H1 (cell line): ENCODE results near the gene MNAT1. TPM values are rescaled to one million over a fixed set of nuclear protein-coding genes. Genes with fewer than 3 reads are reported as not detected.

Source experiments
- KDM1A ChIP-seq: fragments of 200-600, 300-600 bp; sonication (generic); IDR thresholded peaks from 2 replicates; pipeline ENCODE4 v1.7.1; 2016; ENCODE audit warnings: mild to moderate bottlenecking, low read length, borderline replicate concordance
- polyA plus RNA-seq, 7 experiments: library from polyadenylated mRNA; depleted of rRNA in 3 of 7; stranded (reverse) in 5 of 7; unstranded in 2 of 7; fragments of >200 nt in 5 of 7; fragments of 200-250 nt in 2 of 7; gene quantifications; 1 replicate in 5 of 7; 2 replicates in 1 of 7; 4 replicates in 1 of 7; pipeline versions ENCODE4 v1.2.1 to v1.2.3, GENCODE V29; 2011 to 2013; ENCODE audit warnings: missing spikeins in 2 of 7, mixed read lengths in 2 of 7
- total RNA-seq: library from RNA; stranded (reverse); fragmentation: NEBNext Ultra II Directional; extraction: Animal tissue kit (Norgen Biotek cat#: 25700); gene quantifications from 2 replicates; pipeline ENCODE4 v1.2.1, GENCODE V29; 2021

The MNAT1 gene
- total and polyA plus RNA-seq, 2 of the 8 experiments (the other 6 are each of a cell fraction or from before 2014, with no cell fraction given), result 34.7 to 52.1 TPM

- TF ChIP-seq KDM1A, result no peak
- TF ChIP-seq, all 59 proteins: peak for 0
Observed at GRCh38 chr14:60720962-60721325, 13.6 kb upstream of the MNAT1 start (continued).
